Vagina (tissue), 2 donors: Measurements from ENCODE around the gene MED31. TPM values are rescaled to one million over a fixed set of nuclear protein-coding genes. Genes with fewer than 3 reads are reported as not detected.

Source experiments
- DNase-seq, 2 donors: peaks; one replicate each; pipeline ENCODE4 v3.0.0-alpha.2; 2017; ENCODE audit errors: extremely low spot score in 2 of 2
- H3K27ac ChIP-seq: fragments of 200-600 bp; sonication (generic); one replicate; pipeline ENCODE4 v1.5.1; 2019
- H3K27me3 ChIP-seq: fragments of 200-600 bp; sonication (generic); one replicate; pipeline ENCODE4 v1.5.1; 2019
- H3K36me3 ChIP-seq, 2 donors: fragments of 200-600 bp; sonication (generic); one replicate each; pipeline ENCODE4 v1.5.1; 2017 to 2019
- H3K4me1 ChIP-seq: fragments of 200-600 bp; sonication (generic); one replicate; pipeline ENCODE4 v1.5.1; 2019
- H3K4me3 ChIP-seq, 2 donors: fragments of 200-600 bp; sonication (generic); 1 replicate in 1 of 2; 2 replicates in 1 of 2; pipeline ENCODE4 v1.5.1; 2016 to 2019
- H3K9me3 ChIP-seq: fragments of 200-600 bp; sonication (generic); one replicate; pipeline ENCODE4 v1.5.1; 2019
- POLR2A ChIP-seq, 2 donors: fragments of 450-650 bp; IDR thresholded peaks; one replicate each; pipeline ENCODE4 v1.6.1; 2017; ENCODE audit warnings: antibody characterized with exemption in 2 of 2, mild to moderate bottlenecking in 2 of 2, moderate library complexity in 2 of 2
- POLR2AphosphoS5 ChIP-seq, 2 donors: sonication (generic); formaldehyde crosslinking; IDR thresholded peaks; one replicate each; pipeline ENCODE4 v1.9.0; 2017; ENCODE audit warnings: antibody characterized with exemption in 2 of 2, mild to moderate bottlenecking in 2 of 2, low read depth in 1 of 2; ENCODE audit not compliant: insufficient read depth in 1 of 2
- intact Hi-C: fragments of 100-400 bp; cut with DNase I; formaldehyde crosslinking; loops from one replicate; pipeline ENCODE4 v1.15.1; 2023
- total RNA-seq: library from RNA; depleted of rRNA; stranded (reverse); fragments of >200 nt; gene quantifications from one replicate; pipeline ENCODE4 v1.2.3, GENCODE V29; 2016
- TF ChIP-seq, protein P1 (sequence below), 3 experiments: fragments of 450-650 bp in 2 of 3; fragments of 200-600 bp in 1 of 3; sonication (generic) in 1 of 3; IDR thresholded peaks; one replicate each; pipeline ENCODE4 v1.5.1; 2017 to 2019; ENCODE audit warnings: antibody characterized with exemption in 3 of 3, mild to moderate bottlenecking in 2 of 3, moderate library complexity in 2 of 3

The MED31 gene
- total RNA-seq, 1 donor from 2014 or later = 13.3 TPM

DNA sequence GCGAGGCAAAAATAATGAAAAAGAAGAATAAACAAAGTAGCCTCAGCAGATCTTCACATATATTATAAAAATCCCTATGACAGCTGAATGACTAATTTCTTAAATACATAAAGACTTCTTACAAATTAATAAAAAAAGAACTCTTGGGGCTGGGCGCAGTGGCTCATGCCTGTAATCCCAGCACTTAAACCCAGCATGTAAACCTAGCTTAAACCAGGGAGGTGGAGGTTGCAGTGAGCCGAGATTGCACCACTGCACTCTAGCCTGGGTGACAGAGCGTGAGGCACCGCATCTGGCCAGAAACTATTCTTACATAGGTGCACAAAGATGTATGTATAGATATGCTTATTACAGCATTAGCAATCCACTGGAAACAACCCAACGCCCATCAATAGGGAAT lies 27.8 kb upstream of the MED31 start:
- Histone ChIP-seq H3K27ac (no peak overlapping the region), H3K4me3 (no peak overlapping the region), H3K4me1 (no peaks in the 10 kb centered on the region), H3K27me3 (no peaks in the 10 kb centered on the region), H3K9me3 (no peaks in the 10 kb centered on the region), H3K36me3 (no peaks in the 10 kb centered on the region)
- no peak for DNase-seq
- intact Hi-C loops = no loop called here
- TF ChIP-seq, protein P1, sequence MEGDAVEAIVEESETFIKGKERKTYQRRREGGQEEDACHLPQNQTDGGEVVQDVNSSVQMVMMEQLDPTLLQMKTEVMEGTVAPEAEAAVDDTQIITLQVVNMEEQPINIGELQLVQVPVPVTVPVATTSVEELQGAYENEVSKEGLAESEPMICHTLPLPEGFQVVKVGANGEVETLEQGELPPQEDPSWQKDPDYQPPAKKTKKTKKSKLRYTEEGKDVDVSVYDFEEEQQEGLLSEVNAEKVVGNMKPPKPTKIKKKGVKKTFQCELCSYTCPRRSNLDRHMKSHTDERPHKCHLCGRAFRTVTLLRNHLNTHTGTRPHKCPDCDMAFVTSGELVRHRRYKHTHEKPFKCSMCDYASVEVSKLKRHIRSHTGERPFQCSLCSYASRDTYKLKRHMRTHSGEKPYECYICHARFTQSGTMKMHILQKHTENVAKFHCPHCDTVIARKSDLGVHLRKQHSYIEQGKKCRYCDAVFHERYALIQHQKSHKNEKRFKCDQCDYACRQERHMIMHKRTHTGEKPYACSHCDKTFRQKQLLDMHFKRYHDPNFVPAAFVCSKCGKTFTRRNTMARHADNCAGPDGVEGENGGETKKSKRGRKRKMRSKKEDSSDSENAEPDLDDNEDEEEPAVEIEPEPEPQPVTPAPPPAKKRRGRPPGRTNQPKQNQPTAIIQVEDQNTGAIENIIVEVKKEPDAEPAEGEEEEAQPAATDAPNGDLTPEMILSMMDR (IDR thresholded peaks at IDR 0.05) = no peak
- TF ChIP-seq POLR2AphosphoS5 (IDR thresholded peaks at IDR 0.05; ENCODE audit: insufficient read depth in 1 of 2, low read depth in 1 of 2) (no peak), POLR2A (IDR thresholded peaks at IDR 0.05) (no peak)

DNA sequence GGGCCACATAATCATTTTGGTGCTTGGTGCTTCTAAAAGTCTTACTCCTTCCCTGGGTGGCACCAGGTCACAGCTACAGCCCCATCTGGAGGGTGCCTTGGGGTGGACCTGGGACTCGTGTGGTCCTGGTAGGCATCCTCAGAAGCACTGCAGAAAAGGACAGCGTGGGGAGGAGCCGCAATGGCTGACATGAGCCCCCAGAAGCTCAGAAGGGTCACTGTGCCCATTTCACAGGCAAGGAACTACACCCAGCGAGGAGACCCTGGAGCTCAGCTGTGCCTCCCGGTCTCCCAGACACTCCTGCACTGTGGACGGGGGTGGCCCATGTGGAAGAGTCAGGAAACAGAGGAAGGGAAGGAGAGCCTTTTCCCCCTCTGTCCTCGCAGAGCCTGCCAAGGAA lies 26.5 kb upstream of the MED31 start:
- intact Hi-C loops = no loop called here
- Histone ChIP-seq H3K27me3 (no peaks in the 10 kb centered on the region), H3K36me3 (no peaks in the 10 kb centered on the region), H3K9me3 (no peaks in the 10 kb centered on the region), H3K4me1 (no peaks in the 10 kb centered on the region), H3K27ac (no peak overlapping the region), H3K4me3 (no peak overlapping the region)
- TF ChIP-seq, protein P1 (IDR thresholded peaks at IDR 0.05) = no peak
- TF ChIP-seq POLR2AphosphoS5 (IDR thresholded peaks at IDR 0.05; ENCODE audit: insufficient read depth in 1 of 2, low read depth in 1 of 2) (no peak), POLR2A (IDR thresholded peaks at IDR 0.05) (no peak)
- no peak for DNase-seq

DNA sequence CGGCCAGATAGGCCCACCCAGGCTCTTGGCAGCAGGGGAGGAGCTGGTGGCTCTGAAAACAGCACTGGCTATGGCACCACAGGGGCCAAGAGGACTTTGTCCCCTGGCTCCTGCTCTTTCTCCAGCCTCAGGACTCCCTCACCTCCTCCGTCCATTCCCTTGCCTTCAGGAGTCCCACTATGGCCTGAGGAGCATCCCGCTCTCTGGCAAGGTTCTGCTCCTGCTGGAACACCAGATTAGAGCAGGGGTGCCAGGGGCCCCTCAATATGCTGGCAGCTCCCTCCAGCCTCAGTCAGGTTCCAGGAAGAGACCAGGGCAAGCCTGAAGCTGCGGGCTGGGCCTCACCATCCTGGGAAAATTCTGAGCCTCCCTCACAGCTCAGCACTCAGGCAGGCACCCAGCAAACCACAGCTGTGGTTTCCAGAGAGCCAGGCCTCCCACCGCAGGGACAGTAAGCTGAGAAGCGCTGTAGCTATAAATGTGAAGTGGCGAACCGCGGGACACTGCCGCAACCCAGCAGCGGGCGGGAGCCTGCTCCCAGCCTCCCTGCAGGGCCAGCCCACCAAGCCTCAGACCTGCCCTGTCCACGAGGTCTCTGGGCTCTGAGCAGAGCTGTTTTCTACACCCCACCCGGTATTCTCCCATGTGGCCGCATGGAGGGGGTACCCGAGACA lies 25.9 kb upstream of the MED31 start:
- intact Hi-C loops = no loop called here
- H3K4me3 ChIP-seq = no peak overlapping the region
- TF ChIP-seq, protein P1 (IDR thresholded peaks at IDR 0.05) = no peak
- TF ChIP-seq POLR2A (IDR thresholded peaks at IDR 0.05) (no peak), POLR2AphosphoS5 (IDR thresholded peaks at IDR 0.05; ENCODE audit: insufficient read depth in 1 of 2, low read depth in 1 of 2) (no peak)
- no peaks in the 10 kb centered on the region for H3K9me3 ChIP-seq
- H3K4me1 ChIP-seq = no peaks in the 10 kb centered on the region
- H3K27ac ChIP-seq = no peak overlapping the region
- DNase-seq = no peak
- no peaks in the 10 kb centered on the region for H3K36me3 ChIP-seq
- H3K27me3 ChIP-seq = no peaks in the 10 kb centered on the region

DNA sequence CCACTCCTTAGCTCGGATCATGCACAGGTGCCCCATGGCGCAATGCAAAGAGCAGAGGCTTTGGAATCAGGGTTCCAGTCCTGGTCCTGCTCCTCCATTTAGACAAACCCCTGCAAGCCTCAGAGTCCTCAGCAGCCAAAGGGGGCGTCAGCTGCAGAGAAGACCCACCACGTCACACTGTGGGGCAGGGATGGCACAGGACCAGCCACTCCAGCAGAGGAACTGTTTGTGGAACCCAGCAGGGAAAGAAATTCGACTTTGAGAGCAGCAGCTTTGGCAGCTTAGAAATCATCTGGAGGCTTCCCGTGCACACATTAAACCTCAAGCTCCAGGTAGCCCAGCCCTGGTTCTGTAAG lies 25.4 kb upstream of the MED31 start:
- no peak overlapping the region for H3K27ac ChIP-seq
- TF ChIP-seq, protein P1 (IDR thresholded peaks at IDR 0.05) = no peak
- TF ChIP-seq POLR2A (IDR thresholded peaks at IDR 0.05) (no peak), POLR2AphosphoS5 (IDR thresholded peaks at IDR 0.05; ENCODE audit: insufficient read depth in 1 of 2, low read depth in 1 of 2) (no peak)
- no peaks in the 10 kb centered on the region for H3K27me3 ChIP-seq
- no peak overlapping the region for H3K4me3 ChIP-seq
- H3K4me1 ChIP-seq = no peaks in the 10 kb centered on the region
- no peak for DNase-seq
- H3K36me3 ChIP-seq = no peaks in the 10 kb centered on the region
- no peaks in the 10 kb centered on the region for H3K9me3 ChIP-seq
- intact Hi-C loops = no loop called here

DNA sequence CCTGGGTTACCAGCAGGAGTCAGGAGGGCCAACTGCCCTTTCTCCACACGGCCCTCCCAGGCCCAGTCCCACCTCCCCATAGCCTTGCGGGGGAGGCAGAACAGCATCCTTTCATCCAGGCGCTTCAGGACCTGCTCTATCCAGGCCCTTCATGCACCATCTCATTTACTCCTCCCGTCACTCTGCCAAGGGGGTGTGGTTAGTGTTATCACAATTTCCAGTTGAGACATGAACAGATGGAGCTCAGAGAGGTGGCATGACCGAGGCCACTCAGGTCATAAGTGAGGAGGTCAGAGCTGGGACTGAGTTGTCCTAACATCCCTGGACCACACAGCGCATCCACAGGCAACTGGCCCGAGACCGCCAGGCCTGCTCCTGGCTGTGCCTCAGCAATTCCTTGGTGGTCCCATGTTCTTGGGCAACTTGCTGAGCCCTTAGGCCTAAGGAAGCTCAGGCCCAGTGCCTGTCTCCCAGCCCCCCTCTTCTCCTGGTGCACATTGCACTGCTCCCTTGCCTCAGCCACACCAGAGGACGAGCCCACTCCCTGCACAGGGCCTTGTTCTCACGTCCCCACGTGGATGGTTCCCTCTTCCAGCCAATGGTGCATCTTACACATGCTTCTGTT lies 23.9 kb upstream of the MED31 start:
- Histone ChIP-seq H3K9me3 (no peaks in the 10 kb centered on the region), H3K36me3 (no peaks in the 10 kb centered on the region), H3K4me3 (no peak overlapping the region), H3K4me1 (no peaks in the 10 kb centered on the region), H3K27ac (no peak overlapping the region), H3K27me3 (no peaks in the 10 kb centered on the region)
- TF ChIP-seq POLR2A (IDR thresholded peaks at IDR 0.05) (no peak), POLR2AphosphoS5 (IDR thresholded peaks at IDR 0.05; ENCODE audit: insufficient read depth in 1 of 2, low read depth in 1 of 2) (no peak)
- TF ChIP-seq, protein P1 (IDR thresholded peaks at IDR 0.05) = no peak
- intact Hi-C loops = no loop called here
- DNase-seq = no peak
